ENCODE data around the gene ISX.
"Not testable (repeated sequence)": the region's sequence is repeated elsewhere in the genome, so short reads cannot be mapped to it uniquely, and the experiment has no call there.

The ISX gene

GRCh38 chr22:35065796-35066218 is at the start of gene ISX:
TSS of gene ISX (plus strand) at chr22:35066158. CDS start at chr22:35067088, 930 bp downstream.
- DNase-seq: no peak

- no peak for DNase-seq
Measured at GRCh38 chr22:35016909-35017308, 49.0 kb upstream of the ISX start.

- DNase-seq: no peak
Measured at GRCh38 chr22:35018995-35019394, 47.0 kb upstream of the ISX start.

GRCh38 chr22:35020517-35020916 is 45.4 kb upstream of the ISX start:
- no peak for DNase-seq

GRCh38 chr22:35021161-35021560 is 44.8 kb upstream of the ISX start:
- peak; percentile 34 for DNase-seq

- no peak for DNase-seq
Measured at GRCh38 chr22:35022291-35022690, 43.7 kb upstream of the ISX start.

- DNase-seq: peak; percentile 50
Measured at GRCh38 chr22:35023692-35024363, 42.1 kb upstream of the ISX start.

- DNase-seq: no peak
Measured at GRCh38 chr22:35024364-35024692, 41.6 kb upstream of the ISX start.

GRCh38 chr22:35030112-35030511 is 35.8 kb upstream of the ISX start:
- DNase-seq: not testable (repeated sequence)

GRCh38 chr22:35032571-35032970 is 33.4 kb upstream of the ISX start:
- DNase-seq: no peak

- no peak for DNase-seq
Measured at GRCh38 chr22:35033635-35034296, 32.2 kb upstream of the ISX start.

- DNase-seq: no peak
Measured at GRCh38 chr22:35034963-35035362, 31.0 kb upstream of the ISX start.

GRCh38 chr22:35037089-35037488 is 28.9 kb upstream of the ISX start:
- no peak for DNase-seq

- no peak for DNase-seq
Measured at GRCh38 chr22:35039625-35040024, 26.3 kb upstream of the ISX start.

GRCh38 chr22:35043252-35043933 is 22.6 kb upstream of the ISX start:
- no peak for DNase-seq

- no peak for DNase-seq
Measured at GRCh38 chr22:35043934-35044319, 22.0 kb upstream of the ISX start.

GRCh38 chr22:35044607-35045390 is 21.2 kb upstream of the ISX start:
- DNase-seq: no peak

GRCh38 chr22:35045451-35045850 is 20.5 kb upstream of the ISX start:
- DNase-seq: no peak

- no peak for DNase-seq
Measured at GRCh38 chr22:35046744-35047462, 19.1 kb upstream of the ISX start.

- not testable (repeated sequence) for DNase-seq
Measured at GRCh38 chr22:35050038-35050437, 15.9 kb upstream of the ISX start.

- no peak for DNase-seq
Measured at GRCh38 chr22:35051013-35051535, 14.9 kb upstream of the ISX start.

GRCh38 chr22:35051791-35052190 is 14.2 kb upstream of the ISX start:
- no peak for DNase-seq
